ENCODE results near the gene MROH9. TPM values are rescaled to one million over a fixed set of nuclear protein-coding genes. Genes with fewer than 3 reads are reported as not detected.

The MROH9 gene
- total RNA-seq, 1 experiment from 2014 or later: not detected

DNA sequence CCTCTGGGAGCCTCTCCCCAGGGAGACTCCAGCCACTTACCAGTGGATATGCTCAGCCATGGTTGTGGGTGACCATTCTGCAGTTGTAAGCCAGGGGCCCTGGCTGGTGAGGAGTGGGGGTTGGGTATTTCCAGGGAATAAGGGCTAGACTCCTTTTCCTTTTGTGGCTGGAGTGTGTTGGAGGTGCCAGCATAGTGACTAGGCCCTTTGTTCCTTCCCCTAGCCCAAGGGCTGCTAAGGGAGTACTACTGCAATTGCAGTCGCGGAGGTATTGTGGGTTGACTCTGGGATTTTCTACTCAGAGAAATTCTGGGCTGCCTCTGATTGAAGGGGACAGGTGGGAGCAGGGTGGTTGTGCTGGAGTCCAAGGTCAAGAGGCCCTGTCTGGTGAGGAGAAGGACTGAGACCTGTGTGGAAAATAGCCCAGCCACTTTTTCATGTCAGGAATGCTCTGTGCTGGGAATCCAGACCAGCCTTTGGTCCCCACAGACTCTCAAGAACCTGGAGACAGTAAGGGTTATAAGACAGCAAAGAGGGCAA is 43.1 kb downstream of the MROH9 start:
- TF ChIP-seq YY1 (IDR thresholded peaks at IDR 0.05; ENCODE audit: extremely low read depth, insufficient replicate concordance, low read depth, low read length) (no peak), SP1 (IDR thresholded peaks at IDR 0.05; ENCODE audit: low read depth) (no peak), SRF (IDR thresholded peaks at IDR 0.05; ENCODE audit: low read depth) (no peak), JUND (IDR thresholded peaks at IDR 0.05) (no peak), TCF7L2 (IDR thresholded peaks at IDR 0.05; ENCODE audit: borderline replicate concordance, extremely low read depth, insufficient read depth, insufficient read length) (no peak), CTCF (IDR thresholded peaks at IDR 0.05 in 2 of 3, conservative IDR thresholded peaks at IDR 0.05 in 1 of 3; ENCODE audit: borderline replicate concordance in 1 of 3, insufficient read depth in 1 of 3, low read depth in 2 of 3, low read length in 2 of 3) (no peak), SIN3A (IDR thresholded peaks at IDR 0.05; ENCODE audit: low read depth) (no peak), ELF1 (IDR thresholded peaks at IDR 0.05; ENCODE audit: borderline replicate concordance, low read depth) (no peak), REST (IDR thresholded peaks at IDR 0.05; ENCODE audit: low read depth) (no peak), CBX3 (IDR thresholded peaks at IDR 0.05; ENCODE audit: low read depth) (no peak)
- TF ChIP-seq, protein P1, sequence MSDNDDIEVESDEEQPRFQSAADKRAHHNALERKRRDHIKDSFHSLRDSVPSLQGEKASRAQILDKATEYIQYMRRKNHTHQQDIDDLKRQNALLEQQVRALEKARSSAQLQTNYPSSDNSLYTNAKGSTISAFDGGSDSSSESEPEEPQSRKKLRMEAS (IDR thresholded peaks at IDR 0.05): no peak
- TF ChIP-seq, protein P2, sequence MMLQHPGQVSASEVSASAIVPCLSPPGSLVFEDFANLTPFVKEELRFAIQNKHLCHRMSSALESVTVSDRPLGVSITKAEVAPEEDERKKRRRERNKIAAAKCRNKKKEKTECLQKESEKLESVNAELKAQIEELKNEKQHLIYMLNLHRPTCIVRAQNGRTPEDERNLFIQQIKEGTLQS (IDR thresholded peaks at IDR 0.05): no peak
- TF ChIP-seq, protein P3, sequence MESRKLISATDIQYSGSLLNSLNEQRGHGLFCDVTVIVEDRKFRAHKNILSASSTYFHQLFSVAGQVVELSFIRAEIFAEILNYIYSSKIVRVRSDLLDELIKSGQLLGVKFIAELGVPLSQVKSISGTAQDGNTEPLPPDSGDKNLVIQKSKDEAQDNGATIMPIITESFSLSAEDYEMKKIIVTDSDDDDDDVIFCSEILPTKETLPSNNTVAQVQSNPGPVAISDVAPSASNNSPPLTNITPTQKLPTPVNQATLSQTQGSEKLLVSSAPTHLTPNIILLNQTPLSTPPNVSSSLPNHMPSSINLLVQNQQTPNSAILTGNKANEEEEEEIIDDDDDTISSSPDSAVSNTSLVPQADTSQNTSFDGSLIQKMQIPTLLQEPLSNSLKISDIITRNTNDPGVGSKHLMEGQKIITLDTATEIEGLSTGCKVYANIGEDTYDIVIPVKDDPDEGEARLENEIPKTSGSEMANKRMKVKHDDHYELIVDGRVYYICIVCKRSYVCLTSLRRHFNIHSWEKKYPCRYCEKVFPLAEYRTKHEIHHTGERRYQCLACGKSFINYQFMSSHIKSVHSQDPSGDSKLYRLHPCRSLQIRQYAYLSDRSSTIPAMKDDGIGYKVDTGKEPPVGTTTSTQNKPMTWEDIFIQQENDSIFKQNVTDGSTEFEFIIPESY (IDR thresholded peaks at IDR 0.05; ENCODE audit: extremely low read depth, insufficient replicate concordance, low read length): no peak
- DNase-seq (ENCODE audit: low read depth, low spot score): no peak
- ChIA-PET RAD21 (ENCODE audit: low non-redundant PET in 1 of 2, low total read pairs in 2 of 2, uncharacterized antibody in 2 of 2, unreplicated experiment in 2 of 2) (no interaction called here), POLR2A (no interaction called here), CTCF (no interaction called here)
- H3K79me2 ChIP-seq (ENCODE audit: insufficient read depth, low read length): no peaks in the 10 kb centered on the region
- no peak overlapping the region for H3K4me2 ChIP-seq (ENCODE audit: low read length)
- no peak for ATAC-seq
- H3K9me3 ChIP-seq (ENCODE audit: control insufficient read depth in 1 of 2, insufficient read depth in 1 of 2, low read depth in 1 of 2, low read length in 2 of 2): peaks cover 0 to 7% of the 10 kb centered on the region in 2 experiments; a peak in 1 of 4 replicates
- no TSS peak for BruUV-seq (replicated peaks)
- H3K27me3 ChIP-seq (ENCODE audit: insufficient read depth, low read length): no peaks in the 10 kb centered on the region
- H2AFZ ChIP-seq (ENCODE audit: low read depth, low read length, poor library complexity, severe bottlenecking): no peak overlapping the region
- H3K9ac ChIP-seq (ENCODE audit: low read length): no peak overlapping the region
- H3K27ac ChIP-seq (ENCODE audit: low read depth, low read length): no peak overlapping the region
- no peaks in the 10 kb centered on the region for H3K9me2 ChIP-seq (ENCODE audit: insufficient read depth)
- H3K36me3 ChIP-seq (ENCODE audit: control insufficient read depth in 1 of 2, insufficient read depth in 2 of 2, low read length in 2 of 2): no peaks in the 10 kb centered on the region
- H3K4me1 ChIP-seq (ENCODE audit: control insufficient read depth in 1 of 2, insufficient read depth in 2 of 2, low read length in 2 of 2): no peaks in the 10 kb centered on the region
- intact Hi-C loops (cut with micrococcal nuclease): no loop called here
- no peak overlapping the region for H3K4me3 ChIP-seq (replicated peaks in 1 of 2; ENCODE audit: low read depth in 1 of 2, low read length in 2 of 2)
- H4K20me1 ChIP-seq (ENCODE audit: insufficient read depth): no peaks in the 10 kb centered on the region

Data from HCT116 (cell line).